ENCODE measurements around the gene ETV7.
"Not testable (repeated sequence)": the region's sequence is repeated elsewhere in the genome, so short reads cannot be mapped to it uniquely, and the experiment has no call there.

The ETV7 gene

DNA sequence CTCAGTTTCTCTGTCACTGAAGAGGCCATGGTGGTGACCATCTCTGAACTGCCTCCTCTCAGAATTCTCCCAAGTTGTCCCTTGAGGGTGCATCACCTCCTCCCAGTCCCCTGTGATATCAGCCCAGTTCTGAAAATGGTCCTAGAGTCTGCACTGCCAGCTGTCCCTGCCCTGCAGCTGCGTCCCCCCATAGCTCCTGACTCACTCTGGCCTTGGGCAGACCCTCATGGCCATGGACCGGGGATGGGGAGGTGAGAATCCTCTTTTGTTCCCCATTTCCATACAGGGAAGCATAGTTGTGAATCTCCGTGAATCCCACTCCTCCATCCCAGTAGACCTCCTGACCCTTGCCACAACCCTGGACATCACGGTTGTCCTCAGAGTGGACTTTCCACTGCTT lies 4.5 kb downstream of the ETV7 start:
- DNase-seq = no peak

DNA sequence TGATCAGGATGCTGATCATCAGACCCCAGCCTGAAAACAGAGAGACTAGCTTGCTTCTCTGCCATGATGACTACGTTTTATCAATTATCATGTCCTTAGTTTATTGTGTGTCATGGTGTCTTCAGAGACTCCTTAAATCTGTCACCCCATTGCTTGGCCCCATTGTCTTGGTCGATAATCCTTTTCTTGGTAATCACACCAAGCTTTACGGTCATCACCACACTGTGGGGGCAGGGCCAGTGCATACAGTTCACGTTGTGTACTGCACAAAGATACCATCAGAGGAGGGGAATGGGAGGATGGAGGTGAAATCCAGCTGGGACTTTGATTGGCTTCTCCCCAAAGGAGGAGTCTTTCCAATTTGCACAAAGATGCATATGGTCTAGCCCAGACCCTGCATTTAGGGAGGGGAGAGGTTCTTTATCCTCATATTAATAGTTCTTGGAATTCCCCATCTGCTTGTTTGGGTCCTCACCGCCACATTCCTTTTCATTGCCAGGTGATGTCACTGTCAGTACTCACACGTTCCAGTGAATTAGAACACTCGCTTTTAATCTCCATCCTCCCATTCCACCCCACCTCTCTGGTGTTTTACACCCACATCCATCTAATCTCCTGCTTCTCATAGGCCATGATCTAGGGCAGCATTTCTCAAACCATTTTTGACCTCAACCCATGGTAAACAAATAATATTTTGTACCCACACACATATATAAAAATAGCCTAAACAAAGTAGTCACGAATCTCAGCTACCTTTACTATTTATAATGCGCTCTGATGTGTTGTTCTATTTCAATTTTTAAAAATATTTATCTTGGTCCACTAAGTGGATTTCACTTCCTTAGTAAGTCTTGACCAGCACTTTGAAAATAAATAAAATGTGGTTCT lies 5.7 kb downstream of the ETV7 start:
- DNase-seq = no peak

DNA sequence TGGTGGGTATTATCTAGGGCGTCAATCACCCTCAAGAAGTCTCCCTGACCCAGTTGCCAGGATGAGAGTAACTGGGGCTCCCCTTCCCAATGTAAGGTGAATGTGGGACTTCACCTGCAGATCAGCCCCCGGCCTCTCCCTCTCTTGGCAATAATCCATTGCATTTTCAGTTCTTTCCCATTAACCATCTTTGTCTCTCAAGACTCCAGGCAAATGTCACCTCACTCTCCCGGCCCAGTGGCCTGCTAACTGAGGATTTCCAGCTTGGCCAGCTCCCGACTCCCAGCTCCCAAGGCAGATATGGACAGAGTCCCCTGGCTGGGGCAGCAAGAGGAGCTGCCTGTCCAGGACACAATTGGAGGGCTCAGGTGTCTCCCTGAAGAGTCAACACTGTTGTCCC lies 7.3 kb downstream of the ETV7 start:
- no peak for DNase-seq

DNA sequence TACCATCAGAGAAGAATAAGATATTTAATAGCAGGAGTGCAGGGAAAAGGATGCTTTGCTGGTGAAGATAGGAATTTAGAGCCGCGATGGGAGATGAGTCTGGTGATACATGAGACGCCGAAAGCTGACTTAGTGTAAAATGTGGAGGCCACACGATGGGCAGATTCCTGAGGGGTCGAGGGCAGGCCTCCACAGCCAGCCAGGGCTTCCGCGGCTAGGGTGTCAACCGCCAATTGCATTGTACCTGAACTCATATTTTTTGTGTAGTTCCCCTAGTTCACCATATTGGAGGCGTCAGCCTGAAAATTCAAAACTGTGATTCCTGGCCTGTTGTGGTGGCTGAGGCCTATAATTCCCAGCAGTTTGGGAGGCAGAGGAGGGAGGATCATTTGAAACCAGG lies 8.5 kb downstream of the ETV7 start:
- DNase-seq = no peak

DNA sequence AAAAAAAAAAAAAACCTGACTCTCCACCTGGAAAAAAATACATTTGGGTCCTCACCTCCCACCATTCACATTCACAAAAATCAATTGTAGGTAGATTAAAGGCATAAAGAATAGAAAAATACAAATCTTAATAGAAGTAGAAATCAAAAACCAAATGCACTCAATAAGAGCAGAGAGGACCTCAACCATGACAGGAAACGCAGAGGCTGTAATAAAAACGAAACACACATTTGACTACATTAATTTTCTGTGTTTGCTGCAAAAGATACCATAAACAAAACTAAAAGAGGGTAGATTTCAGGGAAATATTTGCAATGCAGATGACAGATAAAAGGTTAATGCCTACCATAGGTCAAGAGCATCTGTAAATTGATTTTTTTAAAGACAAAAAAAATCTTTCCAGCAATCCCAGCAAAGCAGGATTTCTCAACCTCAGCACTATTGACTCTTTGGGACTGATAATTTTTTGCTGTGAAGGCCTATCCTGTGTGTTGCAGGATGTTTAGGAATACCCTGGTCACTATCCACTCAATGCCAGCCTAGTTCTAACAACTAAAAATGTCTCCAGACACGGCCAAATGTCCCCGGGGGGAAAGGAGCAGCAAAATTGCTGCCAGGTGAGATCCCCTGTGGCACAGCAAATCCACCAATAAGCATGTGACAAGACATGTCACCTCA lies 9.1 kb downstream of the ETV7 start:
- no peak for DNase-seq

DNA sequence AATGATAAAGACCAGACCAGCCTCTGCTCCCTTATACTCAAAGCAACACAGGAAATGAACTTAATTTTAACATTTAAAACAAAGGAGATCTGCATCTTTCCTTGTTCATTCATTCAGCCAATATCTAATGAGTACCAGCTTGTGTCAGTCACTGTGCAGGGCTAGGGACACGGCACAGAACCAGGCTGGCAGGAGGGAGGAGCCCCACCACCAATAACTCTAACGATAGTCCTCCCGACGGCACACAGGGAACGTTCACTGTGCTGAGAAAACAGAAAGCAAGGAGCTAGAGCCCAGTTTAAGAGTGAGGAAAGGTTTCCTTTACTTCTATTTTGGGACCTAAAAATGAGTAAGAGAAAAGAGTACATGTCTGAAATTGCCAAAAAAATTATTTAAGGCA lies 9.9 kb downstream of the ETV7 start:
- DNase-seq = no peak

DNA sequence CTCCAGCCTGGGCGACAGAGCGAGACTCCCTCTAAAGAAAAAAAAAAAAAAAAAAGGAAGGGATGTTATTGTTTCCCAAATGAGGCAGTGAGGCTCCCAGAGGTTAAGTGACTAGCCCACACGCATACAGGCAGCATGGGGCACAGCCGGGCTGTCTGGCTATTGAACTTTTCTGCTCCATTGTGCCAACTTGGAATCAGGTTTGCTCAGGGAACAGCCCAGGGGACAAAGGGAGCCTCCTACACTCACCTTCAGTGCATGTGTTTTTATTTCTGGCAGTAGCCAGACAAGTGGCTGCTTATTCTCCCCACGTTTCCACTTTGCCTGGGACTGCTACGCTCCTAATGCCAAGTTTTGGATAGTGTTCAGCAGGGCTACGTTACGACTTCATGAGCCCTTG lies 10.7 kb downstream of the ETV7 start:
- DNase-seq = no peak

DNA sequence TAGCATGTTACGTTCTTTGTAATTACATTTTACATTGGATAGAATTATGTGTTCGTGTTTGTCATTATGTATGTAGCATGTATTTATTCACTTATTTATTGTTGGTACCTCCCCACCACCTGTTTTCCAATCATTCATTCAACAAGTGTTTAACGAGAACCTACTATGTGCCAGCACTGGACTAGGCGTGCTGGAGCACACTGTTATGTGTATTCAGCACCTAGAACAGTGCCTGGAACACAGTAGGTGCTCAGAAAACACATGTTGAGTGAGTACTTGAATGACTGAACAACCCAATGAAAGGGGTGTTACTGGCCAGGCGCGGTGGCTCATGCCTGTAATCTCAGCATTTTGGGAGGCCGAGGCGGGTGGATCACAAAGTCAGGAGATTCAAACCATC lies 11.3 kb downstream of the ETV7 start:
- DNase-seq = no peak

DNA sequence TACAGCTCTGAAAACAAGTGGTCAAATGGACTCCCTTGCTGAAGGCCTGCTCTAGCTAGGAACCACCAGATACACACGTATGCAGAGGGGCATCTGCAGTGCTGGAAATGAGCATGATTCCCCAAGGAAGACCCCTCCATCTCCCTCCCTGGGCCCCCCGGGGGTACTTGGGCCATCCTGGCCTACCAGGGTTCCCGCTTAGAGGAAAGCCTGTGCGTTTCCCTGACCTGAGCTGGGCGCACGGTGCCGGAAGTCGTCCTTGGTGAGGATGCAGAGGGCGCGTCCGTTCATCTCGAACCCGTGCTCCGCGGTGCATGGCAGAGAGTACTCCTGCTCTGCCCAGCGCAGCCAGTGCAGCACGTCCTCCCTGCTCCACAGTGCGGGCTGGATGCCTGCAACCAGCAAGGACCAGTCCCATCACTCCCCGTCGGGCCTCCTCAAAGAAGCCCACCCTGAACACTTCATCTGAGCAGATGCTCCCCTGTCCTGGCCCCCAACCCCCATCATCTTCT lies 11.8 kb downstream of the ETV7 start:
- DNase-seq = no peak

DNA sequence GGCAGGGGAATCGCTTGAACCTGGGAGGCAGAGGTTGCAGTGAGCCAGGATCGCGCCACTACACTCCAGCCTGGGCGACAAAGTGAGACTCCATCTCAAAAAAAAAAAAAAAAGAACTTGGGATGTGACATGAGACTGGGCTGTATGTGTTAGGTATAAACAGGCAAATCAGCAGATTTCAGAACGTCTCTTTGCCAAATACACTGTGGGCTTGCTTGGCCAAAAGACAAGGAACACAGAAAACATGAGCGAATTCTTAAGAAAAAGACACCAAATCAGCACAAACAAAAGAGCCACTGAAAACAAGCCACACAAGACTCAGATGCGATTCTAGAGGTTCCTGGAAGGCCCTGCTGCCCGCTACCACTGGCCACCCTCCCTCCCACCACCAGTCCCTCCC lies 12.5 kb downstream of the ETV7 start:
- DNase-seq = no peak

DNA sequence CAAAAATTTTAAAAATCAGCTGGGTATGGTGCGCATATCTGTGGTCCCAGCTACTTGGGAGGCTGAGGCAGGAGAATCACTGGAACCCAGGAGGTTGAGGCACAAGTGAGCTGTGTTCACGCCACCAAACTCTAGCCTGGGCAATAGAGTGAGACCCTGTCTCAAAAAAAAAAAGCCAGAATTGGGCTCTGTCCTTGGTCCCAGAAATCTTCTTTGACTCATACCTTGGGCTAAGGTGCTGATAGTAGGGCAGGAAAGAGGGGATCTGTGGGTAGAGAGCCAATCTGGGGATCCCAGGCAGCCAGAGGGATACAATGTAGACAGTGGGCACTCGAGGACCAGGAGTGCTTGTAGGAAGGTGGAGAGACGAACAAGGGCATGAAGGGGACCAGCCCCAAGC lies 13.3 kb downstream of the ETV7 start:
- DNase-seq = no peak

DNA sequence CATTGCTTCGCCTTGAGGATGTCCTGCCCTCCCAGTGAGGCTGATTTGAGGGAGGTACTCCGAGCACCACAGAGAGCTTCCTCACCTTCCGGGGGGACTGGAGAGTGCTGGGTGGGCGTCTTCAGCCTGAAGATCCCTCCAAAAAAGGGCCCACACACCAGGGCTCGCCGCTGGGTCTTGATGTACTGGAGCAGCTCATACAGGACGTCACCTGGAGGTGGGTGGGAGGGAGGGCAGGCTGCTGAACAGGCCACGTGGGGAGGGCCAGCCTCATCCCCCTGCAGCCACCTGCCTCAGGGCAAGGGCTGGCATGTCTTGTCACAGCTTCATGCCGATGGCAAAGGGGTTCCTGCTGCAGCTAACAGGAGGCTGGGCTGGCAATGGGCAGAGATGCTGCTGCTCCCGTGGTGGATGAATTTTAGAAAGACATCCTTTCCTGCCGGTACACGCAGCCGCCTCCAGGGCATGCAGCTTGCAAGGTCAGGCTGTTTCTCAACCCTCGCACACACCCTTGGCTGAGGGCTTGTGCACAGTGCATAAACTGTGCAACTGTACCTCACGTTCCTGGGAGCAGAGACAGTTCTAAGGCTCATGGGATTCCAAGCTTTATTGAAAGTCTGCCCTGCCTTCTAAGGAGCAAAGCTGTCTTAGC lies 14.0 kb downstream of the ETV7 start:
- peak; percentile 32 for DNase-seq

DNA sequence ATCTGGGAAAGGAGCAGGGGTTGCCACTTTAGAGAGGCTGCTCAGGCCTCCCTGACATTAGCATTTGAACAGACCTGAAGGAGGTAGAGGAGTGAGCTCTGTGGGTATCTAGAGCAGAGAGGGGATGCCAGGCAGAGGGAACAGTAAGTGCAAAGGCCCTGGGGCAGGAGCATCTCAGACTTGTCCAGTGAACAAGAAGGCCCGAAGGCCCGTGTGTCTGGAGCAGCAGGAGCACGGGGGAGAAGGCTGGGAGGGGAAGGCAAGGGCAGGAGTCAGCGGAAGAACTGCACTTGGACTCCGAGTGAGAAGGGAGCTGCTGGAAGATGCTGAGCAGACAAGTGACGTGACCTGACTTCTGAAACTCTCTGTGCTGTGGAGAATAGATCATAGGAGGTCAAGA lies 15.4 kb downstream of the ETV7 start:
- no peak for DNase-seq

DNA sequence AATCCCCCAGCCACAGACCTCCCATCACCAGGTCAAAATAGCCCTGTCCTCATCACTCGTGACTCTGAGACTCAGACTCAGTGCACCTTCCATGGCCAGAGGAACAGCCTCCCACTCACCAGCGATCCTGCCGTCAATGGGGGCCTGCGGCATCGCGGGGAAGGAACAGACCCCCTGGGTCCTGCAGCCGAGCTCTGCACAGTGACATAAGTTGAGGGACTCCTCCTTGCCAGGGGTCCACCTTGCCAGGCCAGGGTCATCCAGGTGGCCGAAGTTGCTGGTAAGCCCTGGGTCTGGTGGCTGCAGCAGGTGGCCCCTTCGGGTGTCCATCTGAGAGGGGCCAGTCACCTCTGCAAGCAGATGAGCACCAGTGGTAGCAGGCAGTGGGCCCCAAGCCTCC lies 16.3 kb downstream of the ETV7 start:
- no peak for DNase-seq

DNA sequence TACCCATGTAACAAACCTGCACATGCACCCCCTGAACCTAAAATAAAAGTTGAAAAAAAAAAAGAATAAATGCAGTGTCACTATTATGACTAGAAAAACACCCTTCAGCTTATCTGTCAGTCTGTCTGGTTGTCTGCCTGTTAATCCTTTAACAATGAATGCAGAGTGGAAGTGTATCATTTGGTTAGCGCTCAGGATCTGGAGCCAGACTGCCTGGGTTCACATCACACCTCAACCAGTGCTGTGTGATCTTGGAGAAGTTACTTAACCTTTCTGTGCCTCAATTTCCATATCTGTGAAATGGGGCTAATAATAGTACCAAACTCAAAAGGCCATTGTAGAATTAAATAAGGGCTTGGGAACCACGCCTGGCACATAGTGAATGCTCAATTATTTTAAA lies 16.8 kb downstream of the ETV7 start:
- no peak for DNase-seq

DNA sequence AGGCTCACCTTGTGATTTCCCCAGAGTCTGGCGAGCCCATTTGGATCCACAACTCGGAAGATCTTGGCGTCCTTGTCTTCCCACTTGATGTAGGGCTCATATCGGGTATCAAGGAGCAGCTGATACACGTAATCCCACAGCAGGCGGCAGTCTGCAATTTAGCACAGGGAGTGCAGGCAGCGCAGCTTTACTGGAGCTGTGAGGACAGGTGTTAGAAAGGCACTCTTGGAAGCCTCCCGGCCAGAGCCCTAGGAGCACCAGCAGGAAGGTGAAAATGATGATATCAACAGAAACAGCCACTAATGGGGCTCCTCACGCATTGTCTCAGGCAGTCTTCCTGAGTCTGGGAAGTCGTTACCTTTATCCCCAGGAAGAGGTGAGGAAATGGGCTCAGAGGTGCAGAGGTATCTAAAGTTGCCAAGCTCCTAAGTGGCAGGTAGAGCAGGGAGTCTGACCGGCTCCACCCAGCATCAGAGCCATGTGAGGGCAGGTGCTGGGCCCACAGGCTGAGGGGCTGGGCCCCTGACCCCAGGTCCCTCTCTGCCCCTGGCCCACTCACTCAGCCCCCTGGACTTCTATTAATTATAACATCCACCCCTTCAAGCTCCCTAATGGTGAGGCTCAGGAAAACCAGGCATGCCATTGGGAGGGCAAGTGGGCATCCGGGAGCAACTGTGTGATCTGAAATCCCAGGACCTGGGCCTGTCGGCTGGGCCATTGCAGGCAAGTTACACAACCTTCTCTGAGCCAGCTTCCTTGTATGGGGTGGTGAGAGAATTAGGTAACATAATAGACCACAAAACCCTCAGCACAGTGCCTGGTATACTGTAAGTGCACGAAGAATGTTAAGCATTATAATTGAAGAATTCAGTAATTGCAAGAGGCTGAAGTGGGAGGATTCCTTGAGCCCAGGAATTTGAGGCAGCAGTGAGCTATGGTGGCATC lies 18.3 kb downstream of the ETV7 start:
- DNase-seq = peak; percentile 87

DNA sequence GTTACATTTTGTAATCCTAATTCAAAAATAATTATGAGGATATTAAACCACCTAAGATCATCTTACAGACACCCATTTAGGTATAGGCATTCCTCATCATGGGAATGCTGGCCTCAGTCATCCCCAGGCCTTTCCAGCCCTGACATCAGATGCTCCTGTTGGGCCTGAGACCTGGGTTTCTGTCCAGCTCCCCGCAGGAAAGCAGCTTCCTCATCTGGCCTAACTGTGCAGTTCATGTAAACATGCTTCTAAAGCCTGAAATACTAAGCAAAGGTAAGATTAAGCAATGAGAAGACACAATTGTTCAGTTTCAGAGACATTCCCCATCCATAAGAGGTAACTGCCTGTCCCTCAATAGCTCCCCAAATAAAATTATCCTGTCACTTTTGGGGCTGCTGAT lies 19.0 kb downstream of the ETV7 start:
- no peak for DNase-seq

DNA sequence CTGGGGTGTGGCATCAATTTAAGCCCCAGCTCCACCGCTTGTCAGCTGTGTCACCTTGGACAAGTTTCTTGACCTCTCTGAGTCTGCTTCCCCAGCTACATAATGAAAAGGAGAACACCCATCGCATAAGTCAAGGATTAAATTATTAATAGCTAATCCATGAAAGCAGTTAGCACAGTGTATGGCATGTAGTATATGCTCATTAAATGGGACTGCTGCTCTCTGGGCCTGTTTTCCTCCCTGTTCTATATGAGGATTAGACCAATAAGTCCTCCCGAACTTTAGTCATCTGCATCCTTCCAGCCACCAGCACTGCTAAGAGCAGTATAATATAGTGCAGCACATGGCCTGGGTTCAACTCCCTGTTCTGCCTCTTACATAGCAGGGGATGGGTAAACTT lies 19.7 kb downstream of the ETV7 start:
- DNase-seq = no peak

DNA sequence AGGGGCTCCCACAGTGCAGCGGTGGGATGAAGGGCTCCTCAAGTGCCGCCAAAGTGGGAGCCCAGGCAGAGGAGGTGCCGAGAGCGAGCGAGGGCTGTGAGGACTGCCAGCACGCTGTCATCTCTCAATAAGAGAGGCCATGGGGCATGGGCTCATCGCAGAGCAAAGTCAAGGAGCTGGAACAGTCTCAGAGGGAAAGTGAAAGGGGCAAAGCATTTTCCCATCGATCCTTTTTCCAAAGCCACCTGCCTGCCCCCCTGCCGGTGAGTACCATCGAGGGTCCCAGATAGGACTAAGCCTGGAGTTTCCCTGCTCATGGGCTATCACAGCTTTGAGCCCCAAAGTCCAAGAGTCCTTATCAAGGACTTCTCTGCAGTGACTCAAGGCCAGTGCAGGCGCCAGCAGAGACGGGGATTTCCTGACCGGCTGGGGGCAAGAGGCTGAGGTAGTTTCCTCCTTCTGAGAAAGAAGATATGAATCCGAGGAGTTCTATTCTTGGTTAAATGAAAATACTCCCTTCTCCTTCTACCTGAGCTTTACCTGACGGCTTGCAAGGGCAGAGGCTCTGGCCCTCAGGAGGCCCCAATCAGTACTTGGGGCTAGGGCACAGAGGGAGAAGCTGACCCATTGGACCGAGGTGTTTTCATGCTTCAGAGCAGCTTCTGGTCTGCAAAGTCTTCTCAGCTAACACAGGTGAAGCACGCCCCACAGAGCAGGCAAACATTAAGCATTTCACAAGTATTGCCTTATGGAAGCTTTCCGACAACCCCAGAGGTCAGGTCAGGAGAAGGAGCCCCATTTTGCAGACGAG lies 22.6 kb downstream of the ETV7 start:
- peak; percentile 12 for DNase-seq

DNA sequence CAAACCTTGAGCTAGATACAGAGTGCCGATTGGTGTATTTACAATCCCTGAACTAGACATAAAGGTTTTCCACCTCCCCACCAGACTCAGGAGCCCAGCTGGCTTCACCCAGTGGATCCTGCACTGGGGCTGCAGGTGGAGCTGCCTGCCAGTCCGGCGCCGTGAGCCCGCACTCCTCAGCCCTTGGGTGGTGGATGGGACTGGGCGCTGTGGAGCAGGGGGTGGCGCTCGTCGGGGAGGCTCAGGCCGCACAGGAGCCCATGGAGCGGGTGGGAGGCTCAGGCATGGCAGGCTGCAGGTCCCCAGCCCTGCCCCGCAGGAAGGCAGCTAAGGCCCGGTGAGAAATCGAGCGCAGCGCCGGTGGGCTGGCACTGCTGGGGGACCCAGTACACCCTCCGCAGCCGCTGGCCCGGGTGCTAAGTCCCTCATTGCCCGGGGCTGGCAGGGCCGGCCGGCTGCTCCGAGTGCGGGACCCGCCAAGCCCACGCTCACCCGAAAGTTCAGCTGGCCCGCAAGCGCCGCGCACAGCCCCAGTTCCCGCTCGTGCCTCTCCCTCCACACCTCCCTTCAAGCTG lies 23.3 kb downstream of the ETV7 start:
- not testable (repeated sequence) for DNase-seq

DNA sequence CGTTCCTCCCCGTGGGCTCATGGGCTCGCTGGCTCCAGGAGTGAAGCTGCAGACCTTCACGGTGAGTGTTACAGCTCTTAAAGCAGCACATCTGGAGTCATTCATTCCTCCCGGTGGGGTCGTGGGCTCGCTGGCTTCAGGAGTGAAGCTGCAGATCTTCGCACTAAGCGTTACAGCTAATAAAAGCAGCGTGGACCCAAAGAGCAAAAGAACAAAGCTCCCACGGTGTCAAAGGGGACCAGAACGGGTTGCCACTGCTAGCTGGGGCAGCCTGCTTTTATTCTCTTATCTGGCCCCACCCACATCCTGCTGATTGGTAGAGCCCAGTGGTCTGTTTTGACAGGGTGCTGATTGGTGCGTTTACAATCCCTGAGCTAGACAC lies 24.1 kb downstream of the ETV7 start:
- not testable (repeated sequence) for DNase-seq

Data from EL (cell line).